Trophoblast cell (in vitro differentiated cells and primary cell): Measurements from ENCODE around the gene RS1.

Source experiments
- DNase-seq, 2 donors: peaks; one replicate each; pipeline ENCODE4 v3.0.0-alpha.2; 2016
- H2AFZ ChIP-seq: 2 replicates; pipeline ENCODE4 v1.6.1; 2013; ENCODE audit warnings: low read length, moderate library complexity, mild to moderate bottlenecking; ENCODE audit not compliant: insufficient read depth, poor library complexity
- H2AK5ac ChIP-seq: 2 replicates; pipeline ENCODE4 v1.6.1; 2013; ENCODE audit warnings: mild to moderate bottlenecking, low read length
- H2BK120ac ChIP-seq: 2 replicates; pipeline ENCODE4 v1.6.1; 2013; ENCODE audit warnings: low read length, mild to moderate bottlenecking, moderate library complexity; ENCODE audit not compliant: insufficient read depth, poor library complexity
- H2BK12ac ChIP-seq: 2 replicates; pipeline ENCODE4 v1.6.1; 2013; ENCODE audit warnings: mild to moderate bottlenecking, low read length, moderate library complexity
- H2BK5ac ChIP-seq: 2 replicates; pipeline ENCODE4 v1.6.1; 2013; ENCODE audit warnings: low read length, low read depth, moderate library complexity, mild to moderate bottlenecking; ENCODE audit not compliant: poor library complexity
- H3K14ac ChIP-seq: 2 replicates; pipeline ENCODE4 v1.6.1; 2013; ENCODE audit warnings: mild to moderate bottlenecking, low read length
- H3K18ac ChIP-seq: 2 replicates; pipeline ENCODE4 v1.6.1; 2013; ENCODE audit warnings: mild to moderate bottlenecking, low read length
- H3K23ac ChIP-seq: 2 replicates; pipeline ENCODE4 v1.6.1; 2013; ENCODE audit warnings: low read length
- H3K27ac ChIP-seq: 2 replicates; pipeline ENCODE4 v1.5.1; 2013; ENCODE audit warnings: low read depth, mild to moderate bottlenecking, inconsistent platforms, low read length, moderate library complexity
- H3K27me3 ChIP-seq: 2 replicates; pipeline ENCODE4 v1.6.1; 2013; ENCODE audit warnings: inconsistent platforms, mild to moderate bottlenecking, low read length, moderate library complexity; ENCODE audit not compliant: insufficient read depth
- H3K36me3 ChIP-seq, 2 experiments: 1 replicate in 1 of 2; 2 replicates in 1 of 2; pipeline ENCODE4 v1.6.1; 2013; ENCODE audit warnings: low read length in 2 of 2, mild to moderate bottlenecking in 2 of 2, moderate library complexity in 1 of 2; ENCODE audit not compliant: insufficient read depth in 2 of 2, control insufficient read depth in 1 of 2
- H3K4ac ChIP-seq: 2 replicates; pipeline ENCODE4 v1.6.1; 2013; ENCODE audit warnings: low read depth, mild to moderate bottlenecking, low read length, moderate library complexity
- H3K4me1 ChIP-seq, 2 experiments: 1 replicate in 1 of 2; 2 replicates in 1 of 2; pipeline ENCODE4 v1.6.1; 2013; ENCODE audit warnings: low read length in 2 of 2, mild to moderate bottlenecking in 2 of 2, moderate library complexity in 1 of 2; ENCODE audit not compliant: insufficient read depth in 2 of 2, control insufficient read depth in 1 of 2
- H3K4me2 ChIP-seq: 2 replicates; pipeline ENCODE4 v1.6.1; 2013; ENCODE audit warnings: inconsistent platforms, mild to moderate bottlenecking, low read length, moderate library complexity
- H3K4me3 ChIP-seq: 2 replicates; pipeline ENCODE4 v1.5.1; 2013; ENCODE audit warnings: mild to moderate bottlenecking, low read depth, low read length, inconsistent platforms
- H3K79me1 ChIP-seq: one replicate; pipeline ENCODE4 v1.6.1; 2013; ENCODE audit warnings: low read length
- H3K79me2 ChIP-seq: 2 replicates; pipeline ENCODE4 v1.6.1; 2013; ENCODE audit warnings: low read length, mild to moderate bottlenecking; ENCODE audit not compliant: control insufficient read depth, insufficient read depth, poor library complexity
- H3K9ac ChIP-seq: 2 replicates; pipeline ENCODE4 v1.6.1; 2013; ENCODE audit warnings: mild to moderate bottlenecking, low read length
- H3K9me3 ChIP-seq: 2 replicates; pipeline ENCODE4 v1.6.1; 2013; ENCODE audit warnings: low read depth, mild to moderate bottlenecking, control low read depth, inconsistent platforms, low read length; ENCODE audit not compliant: insufficient read depth
- H4K12ac ChIP-seq: 2 replicates; pipeline ENCODE4 v1.6.1; 2013; ENCODE audit warnings: low read depth, mild to moderate bottlenecking, low read length, moderate library complexity
- H4K8ac ChIP-seq: 2 replicates; pipeline ENCODE4 v1.6.1; 2013; ENCODE audit warnings: low read depth, mild to moderate bottlenecking, low read length, moderate library complexity
- H4K91ac ChIP-seq: one replicate; pipeline ENCODE4 v1.6.1; 2013; ENCODE audit warnings: low read depth, mild to moderate bottlenecking, low read length, moderate library complexity
- WGBS: extraction: QIAGEN DNeasy Blood & Tissue Kit; methylation state at CpG from one replicate; pipeline ENCODE4 v1.1.7; 2013; ENCODE audit warnings: missing lambda C conversion rate; ENCODE audit not compliant: insufficient read length, insufficient coverage; ENCODE audit errors: extremely low coverage; 5-methylcytosine and 5-hydroxymethylcytosine counted together

Gene RS1

GRCh38 chrX:18682979-18683387 lies 11.1 kb upstream of the RS1 start:
- Histone ChIP-seq H3K23ac (no peak overlapping the region), H3K4ac (no peak overlapping the region), H3K4me1 (no peaks in the 10 kb centered on the region), H3K36me3 (no peaks in the 10 kb centered on the region), H3K4me3 (no peak overlapping the region), H3K14ac (no peak overlapping the region), H3K79me1 (no peaks in the 10 kb centered on the region), H4K91ac (no peak overlapping the region), H4K12ac (no peak overlapping the region), H3K4me2 (no peak overlapping the region), H3K79me2 (no peaks in the 10 kb centered on the region), H3K27me3 (no peaks in the 10 kb centered on the region), H2BK120ac (no peak overlapping the region), H2AFZ (no peak overlapping the region), H2AK5ac (no peak overlapping the region), H2BK12ac (no peak overlapping the region), H3K27ac (no peak overlapping the region), H3K9me3 (no peaks in the 10 kb centered on the region), H3K18ac (no peak overlapping the region), H3K9ac (no peak overlapping the region), H2BK5ac (no peak overlapping the region), H4K8ac (no peak overlapping the region)
- no peak for DNase-seq
- no CpG with 5 or more reads among the region's 9 CpGs for WGBS

GRCh38 chrX:18681996-18682395 lies 10.1 kb upstream of the RS1 start:
- no peak overlapping the region for H3K4me3 ChIP-seq
- no peaks in the 10 kb centered on the region for H3K4me1 ChIP-seq
- H2AK5ac ChIP-seq: no peak overlapping the region
- H3K23ac ChIP-seq: no peak overlapping the region
- H2BK5ac ChIP-seq: no peak overlapping the region
- H2BK12ac ChIP-seq: no peak overlapping the region
- H3K27me3 ChIP-seq: no peaks in the 10 kb centered on the region
- no peaks in the 10 kb centered on the region for H3K79me2 ChIP-seq
- no peak overlapping the region for H3K27ac ChIP-seq
- no peak for DNase-seq
- no peak overlapping the region for H2AFZ ChIP-seq
- no peaks in the 10 kb centered on the region for H3K9me3 ChIP-seq
- WGBS: no CpG with 5 or more reads among the region's 6 CpGs
- H3K4ac ChIP-seq: no peak overlapping the region
- no peaks in the 10 kb centered on the region for H3K79me1 ChIP-seq
- H2BK120ac ChIP-seq: no peak overlapping the region
- no peaks in the 10 kb centered on the region for H3K36me3 ChIP-seq
- H3K14ac ChIP-seq: no peak overlapping the region
- H4K91ac ChIP-seq: no peak overlapping the region
- H3K4me2 ChIP-seq: no peak overlapping the region
- no peak overlapping the region for H3K18ac ChIP-seq
- no peak overlapping the region for H4K12ac ChIP-seq
- no peak overlapping the region for H4K8ac ChIP-seq
- H3K9ac ChIP-seq: no peak overlapping the region

- no CpG with 5 or more reads among the region's 17 CpGs for WGBS
- no peak overlapping the region for H2BK5ac ChIP-seq
Observed at GRCh38 chrX:18677161-18677869, 5.4 kb upstream of the RS1 start.

GRCh38 chrX:18676470-18676869 lies 4.6 kb upstream of the RS1 start:
- Histone ChIP-seq H2BK5ac (no peak overlapping the region), H3K27ac (no peak overlapping the region), H3K36me3 (no peaks in the 10 kb centered on the region), H3K79me1 (peaks cover 7% of the 10 kb centered on the region), H2AFZ (no peak overlapping the region), H3K23ac (no peak overlapping the region), H3K9me3 (no peaks in the 10 kb centered on the region), H3K9ac (no peak overlapping the region), H3K79me2 (no peaks in the 10 kb centered on the region), H3K27me3 (no peaks in the 10 kb centered on the region), H3K14ac (no peak overlapping the region), H4K12ac (no peak overlapping the region), H3K4me3 (no peak overlapping the region), H2BK120ac (no peak overlapping the region), H4K8ac (no peak overlapping the region), H3K4ac (no peak overlapping the region), H2AK5ac (no peak overlapping the region), H4K91ac (no peak overlapping the region), H2BK12ac (no peak overlapping the region), H3K4me2 (no peak overlapping the region), H3K4me1 (peaks cover 0 to 3% of the 10 kb centered on the region in 2 experiments), H3K18ac (no peak overlapping the region)
- WGBS: no CpG with 5 or more reads among the region's 11 CpGs
- DNase-seq: peak in 1 of 2 donors; percentile 41

More at GRCh38 chrX:18677161-18677869, 5.4 kb upstream of the RS1 start:
- H3K27ac ChIP-seq: no peak overlapping the region
- H4K12ac ChIP-seq: no peak overlapping the region
- H4K91ac ChIP-seq: no peak overlapping the region
- no peaks in the 10 kb centered on the region for H3K36me3 ChIP-seq
- H3K4me2 ChIP-seq: no peak overlapping the region
- H3K9me3 ChIP-seq: no peaks in the 10 kb centered on the region
- peaks cover 0 to 3% of the 10 kb centered on the region in 2 experiments for H3K4me1 ChIP-seq
- H3K14ac ChIP-seq: no peak overlapping the region
- no peaks in the 10 kb centered on the region for H3K79me2 ChIP-seq
- no peak overlapping the region for H2AK5ac ChIP-seq
- peaks cover 7% of the 10 kb centered on the region for H3K79me1 ChIP-seq
- H2BK12ac ChIP-seq: no peak overlapping the region
- no peaks in the 10 kb centered on the region for H3K27me3 ChIP-seq
- no peak overlapping the region for H4K8ac ChIP-seq
- H3K4me3 ChIP-seq: no peak overlapping the region
- no peak for DNase-seq
- H2AFZ ChIP-seq: no peak overlapping the region
- H3K23ac ChIP-seq: no peak overlapping the region
- H3K4ac ChIP-seq: no peak overlapping the region
- no peak overlapping the region for H3K18ac ChIP-seq
- H3K9ac ChIP-seq: no peak overlapping the region
- no peak overlapping the region for H2BK120ac ChIP-seq
